HepG2 (cell line): ENCODE results near the gene RCBTB1. TPM values are rescaled to one million over a fixed set of nuclear protein-coding genes. Genes with fewer than 3 reads are reported as not detected.

Source experiments
- ATAC-seq: fragments of 200-7000 bp; cut with Tn5 transposase; 3 replicates; pipeline ENCODE4 v1.9.1; 2020; ENCODE audit warnings: mild to moderate bottlenecking, moderate library complexity
- BruUV-seq: library from RNA; stranded (reverse); fragments of 400-500 nt; replicated peaks from 2 replicates; lab custom pipeline; 2021; lab: Mats Ljungman, UMichigan
- CTCF ChIA-PET: fragments of 300-600 bp; formaldehyde crosslinking; extraction: SDS; loops from one replicate; lab custom pipeline; 2021; ENCODE audit warnings: low total read pairs, inconsistent platforms, low intra/inter-chr PET ratio; lab: Yijun Ruan, JAX
- POLR2A ChIA-PET: fragments of 350-600 bp; sonication (Branson Sonifier 250); formaldehyde crosslinking; loops from one replicate; lab custom pipeline; 2020; ENCODE audit warnings: antibody characterized with exemption, inconsistent platforms; lab: Yijun Ruan, JAX
- DNase-seq: peaks from one replicate; pipeline ENCODE4 v3.0.0-alpha.2; 2015; ENCODE audit warnings: low spot score
- FAIRE-seq: peaks from 3 replicates; lab custom pipeline; 2011; peaks lifted over from hg19 to GRCh38; lab: Jason Lieb, UNC
- H2AFZ ChIP-seq: one replicate; pipeline ENCODE4 v1.6.1; 2011; ENCODE audit warnings: low read length, inconsistent platforms
- H3K27ac ChIP-seq: fragments of 300-600 bp; 3 replicates; pipeline ENCODE4 v1.8.0; 2011; ENCODE audit warnings: mixed run types, mild to moderate bottlenecking, mixed read lengths, low read length, inconsistent platforms; ENCODE audit not compliant: insufficient read depth; ENCODE audit errors: extremely low read length
- H3K27me3 ChIP-seq, 2 experiments: fragments of 200-600 bp in 1 of 2; 2 replicates in 1 of 2; 3 replicates in 1 of 2; pipeline versions ENCODE4 v1.6.0 to v1.8.0; 2011; ENCODE audit warnings: low read length in 2 of 2, mild to moderate bottlenecking in 2 of 2, moderate library complexity in 2 of 2, inconsistent platforms in 1 of 2; ENCODE audit not compliant: insufficient read depth in 2 of 2, control insufficient read depth in 1 of 2
- H3K36me3 ChIP-seq, 2 experiments: fragments of 200-600 bp in 1 of 2; replicated peaks in 1 of 2; 2 replicates in 1 of 2; 3 replicates in 1 of 2; pipeline versions ENCODE4 v1.5.1 to v1.8.0; 2011; ENCODE audit warnings: low read length in 2 of 2, inconsistent platforms in 1 of 2; ENCODE audit not compliant: insufficient read depth in 2 of 2, control insufficient read depth in 1 of 2
- H3K4me1 ChIP-seq: 2 replicates; pipeline ENCODE4 v1.5.1; 2012; ENCODE audit warnings: low read length, inconsistent platforms; ENCODE audit not compliant: insufficient read depth
- H3K4me2 ChIP-seq: 2 replicates; pipeline ENCODE4 v1.6.0; 2011; ENCODE audit warnings: low read depth, low read length, inconsistent platforms
- H3K4me3 ChIP-seq, 3 experiments: fragments of 200-600 bp in 1 of 3; sonication (generic), shearing (Covaris generic) in 1 of 3; replicated peaks in 1 of 3; 2 replicates each; pipeline ENCODE4 v1.5.1; 2011 to 2016; ENCODE audit warnings: low read length in 3 of 3, inconsistent platforms in 2 of 3, low read depth in 2 of 3, mild to moderate bottlenecking in 2 of 3, control low read depth in 1 of 3, mixed read lengths in 1 of 3; ENCODE audit not compliant: insufficient read depth in 1 of 3
- H3K79me2 ChIP-seq: one replicate; pipeline ENCODE4 v1.6.1; 2011; ENCODE audit warnings: low read length, inconsistent platforms; ENCODE audit not compliant: insufficient read depth
- H3K9ac ChIP-seq: 2 replicates; pipeline ENCODE4 v1.6.0; 2011; ENCODE audit warnings: mild to moderate bottlenecking, low read depth, low read length, inconsistent platforms; ENCODE audit not compliant: insufficient read depth
- H3K9me3 ChIP-seq: 2 replicates; pipeline ENCODE4 v1.5.1; 2012; ENCODE audit warnings: mild to moderate bottlenecking, low read length
- H4K20me1 ChIP-seq: 2 replicates; pipeline ENCODE4 v1.6.0; 2011; ENCODE audit warnings: inconsistent platforms, mild to moderate bottlenecking, low read length, moderate library complexity; ENCODE audit not compliant: insufficient read depth
- CTCF ChIP-seq: sonication (generic); formaldehyde crosslinking; IDR thresholded peaks from 2 replicates; pipeline ENCODE4 v1.5.0; 2020; ENCODE audit warnings: mild to moderate bottlenecking, missing genetic modification reagents, moderate library complexity
- EZH2 ChIP-seq: conservative IDR thresholded peaks from 2 replicates; pipeline ENCODE4 v1.6.1; 2012; ENCODE audit warnings: mild to moderate bottlenecking, low read depth, low read length, moderate library complexity
- HNF4A ChIP-seq: sonication (generic); formaldehyde crosslinking; IDR thresholded peaks from 2 replicates; pipeline ENCODE4 v1.4.0; 2020; ENCODE audit warnings: missing genetic modification reagents
- JUND ChIP-seq: sonication (generic); formaldehyde crosslinking; IDR thresholded peaks from 2 replicates; pipeline ENCODE4 v1.8.0; 2022; ENCODE audit warnings: mild to moderate bottlenecking, missing genetic modification reagents
- UBTF ChIP-seq: sonication (generic); formaldehyde crosslinking; IDR thresholded peaks from 2 replicates; pipeline ENCODE4 v1.4.0; 2020; ENCODE audit warnings: mild to moderate bottlenecking, missing genetic modification reagents
- ZNF207 ChIP-seq: fragments of 450-650 bp; IDR thresholded peaks from 2 replicates; pipeline ENCODE4 v1.6.1; 2016; ENCODE audit warnings: antibody characterized with exemption, borderline replicate concordance
- ZNF30 ChIP-seq: sonication (generic); formaldehyde crosslinking; IDR thresholded peaks from 2 replicates; pipeline ENCODE4 v1.5.0; 2020; ENCODE audit warnings: mild to moderate bottlenecking, missing genetic modification reagents
- ZNF407 ChIP-seq: sonication (generic); formaldehyde crosslinking; IDR thresholded peaks from one replicate; pipeline ENCODE4 v1.5.1; 2020; ENCODE audit warnings: mild to moderate bottlenecking, missing genetic modification reagents; ENCODE audit errors: not compliant biosample characterization
- ZNF704 ChIP-seq: sonication (generic); formaldehyde crosslinking; IDR thresholded peaks from 2 replicates; pipeline ENCODE4 v1.8.1; 2023; ENCODE audit warnings: mild to moderate bottlenecking, inconsistent platforms, moderate library complexity, missing genetic modification reagents, borderline replicate concordance
- WGBS: methylation state at CpG from one replicate; pipeline ENCODE4 v1.1.6; 2017; ENCODE audit warnings: low lambda C conversion rate; 5-methylcytosine and 5-hydroxymethylcytosine counted together
- in situ Hi-C: cut with HindIII; loops from 2 replicates; pipeline ENCODE4 v1.10.0; 2017; ENCODE audit warnings: low pct_unique_long_range_greater_than_20kb; ENCODE audit not compliant: extremely low pct_ligation_motif_present
- intact Hi-C: fragments of 100-400 bp; cut with micrococcal nuclease; formaldehyde crosslinking; loops from one replicate; pipeline ENCODE4 v1.10.0; 2022; ENCODE audit not compliant: unreplicated experiment
- polyA plus RNA-seq, 8 experiments: library from polyadenylated mRNA; depleted of rRNA in 3 of 8; stranded (reverse) in 7 of 8; unstranded in 1 of 8; fragments of >200 nt; fragmentation: Illumina TruSeq in 4 of 8; extraction: Trizol in 4 of 8; gene quantifications; 2 replicates each; pipeline versions ENCODE4 v1.2.1 to v1.2.3, GENCODE V29; 2011 to 2016; ENCODE audit warnings: low read depth in 4 of 8, missing spikeins in 1 of 8, mixed read lengths in 1 of 8; ENCODE audit not compliant: insufficient read depth in 1 of 8
- total RNA-seq, 5 experiments: library from RNA; depleted of rRNA; stranded (reverse); fragments of >200 nt; fragmentation: Illumina TruSeq; extraction: Trizol; gene quantifications; 2 replicates each; pipeline ENCODE4 v1.2.3, GENCODE V29; 2016; ENCODE audit warnings: low read depth in 1 of 5

RCBTB1 gene
- total and polyA plus RNA-seq, 2 of the 13 experiments (the other 11 are each of a cell fraction or from before 2014, with no cell fraction given) = 13.4 to 21.6 TPM

DNA sequence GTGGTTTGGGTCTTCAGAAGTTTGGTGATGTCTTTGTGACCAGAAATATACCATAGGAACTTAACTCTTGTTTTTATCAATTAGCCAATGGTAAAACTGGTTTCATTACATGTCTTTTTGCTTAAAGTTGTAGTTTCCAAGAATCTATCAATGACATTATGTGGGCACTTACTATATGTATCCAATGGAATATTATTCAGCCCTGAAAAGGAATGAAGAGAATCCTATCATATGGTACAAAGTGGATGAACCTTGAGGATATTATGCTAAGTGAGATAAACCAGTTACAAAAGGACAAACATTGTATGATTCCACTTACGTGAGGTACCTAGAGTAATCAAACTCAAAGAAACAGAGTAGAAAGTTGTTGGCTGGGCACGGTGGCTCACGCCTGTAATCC is 26.4 kb downstream of the RCBTB1 start (continued):
- TF ChIP-seq ZNF704 (CRISPR knock-in tag) (no peak), EZH2 (no peak), JUND (CRISPR knock-in tag) (no peak)

DNA sequence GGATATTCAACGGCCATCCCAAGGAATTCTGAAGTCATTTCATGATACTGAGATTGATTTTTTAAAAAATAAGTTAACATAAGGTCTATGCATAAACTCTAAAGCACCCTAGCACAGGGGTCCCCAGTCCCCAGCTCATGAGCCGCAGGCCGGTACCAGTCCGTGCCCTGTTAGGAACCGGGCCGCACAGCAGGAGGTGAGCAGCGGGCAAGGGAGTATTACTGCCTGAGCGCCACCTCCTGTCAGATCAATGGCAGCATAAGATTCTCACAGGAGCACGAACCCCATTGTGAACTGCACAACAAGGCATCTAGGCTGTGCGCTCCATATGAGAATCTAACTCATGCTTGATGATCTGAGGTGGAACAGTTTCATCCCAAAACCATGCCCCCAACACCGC is 31.0 kb downstream of the RCBTB1 start:
- no peak overlapping the region for H3K4me2 ChIP-seq
- no peak for ATAC-seq
- DNase-seq = no peak
- in situ Hi-C loops (no loop called here), intact Hi-C loops (no loop called here)
- H3K4me1 ChIP-seq = no peaks in the 10 kb centered on the region
- ChIA-PET CTCF (no interaction called here), POLR2A (no interaction called here)
- no peaks in the 10 kb centered on the region for H3K9me3 ChIP-seq
- no peaks in the 10 kb centered on the region for H3K79me2 ChIP-seq
- 88% methylated on average over 11 of the region's 11 CpGs for WGBS
- no peaks in the 10 kb centered on the region; a peak in 1 of 5 replicates for H3K27me3 ChIP-seq
- H2AFZ ChIP-seq = no peak overlapping the region
- no peak overlapping the region for H3K27ac ChIP-seq
- H3K9ac ChIP-seq = no peak overlapping the region
- no peak for FAIRE-seq
- H4K20me1 ChIP-seq = no peaks in the 10 kb centered on the region
- no peak overlapping the region for H3K4me3 ChIP-seq
- BruUV-seq = no TSS peak
- peaks cover 13 to 59% of the 10 kb centered on the region in 2 experiments; a peak in 4 of 5 replicates for H3K36me3 ChIP-seq
- no peak for TF ChIP-seq ZNF30 (CRISPR knock-in tag)
- TF ChIP-seq UBTF (CRISPR knock-in tag) = no peak
- peak; percentile 44 for TF ChIP-seq CTCF (CRISPR knock-in tag)
- no peak for TF ChIP-seq HNF4A (CRISPR knock-in tag)
- no peak for TF ChIP-seq ZNF407
- TF ChIP-seq ZNF207 = no peak
